ENCODE results near the gene LTO1.

Gene LTO1

DNA sequence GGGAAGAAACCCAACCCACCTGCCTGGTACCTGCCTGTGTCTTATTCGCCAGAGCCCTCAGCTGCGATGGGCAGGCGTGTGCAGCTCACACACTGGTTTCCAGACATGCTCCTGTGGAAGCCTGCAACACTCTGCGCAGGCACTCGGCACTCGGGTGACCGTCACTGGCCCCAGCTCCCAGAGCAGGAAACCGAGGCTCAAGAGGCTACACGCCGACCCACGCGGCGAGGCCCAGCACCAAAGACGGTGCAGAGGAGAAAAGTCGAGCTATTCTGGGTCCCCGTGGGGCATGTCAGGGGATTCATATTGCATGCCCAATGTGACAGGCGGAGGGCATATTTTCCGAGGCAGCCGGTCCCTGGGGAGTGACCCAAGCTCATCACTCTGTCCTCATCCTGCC is 40.3 kb upstream of the LTO1 start:
- TF ChIP-seq, protein P1, sequence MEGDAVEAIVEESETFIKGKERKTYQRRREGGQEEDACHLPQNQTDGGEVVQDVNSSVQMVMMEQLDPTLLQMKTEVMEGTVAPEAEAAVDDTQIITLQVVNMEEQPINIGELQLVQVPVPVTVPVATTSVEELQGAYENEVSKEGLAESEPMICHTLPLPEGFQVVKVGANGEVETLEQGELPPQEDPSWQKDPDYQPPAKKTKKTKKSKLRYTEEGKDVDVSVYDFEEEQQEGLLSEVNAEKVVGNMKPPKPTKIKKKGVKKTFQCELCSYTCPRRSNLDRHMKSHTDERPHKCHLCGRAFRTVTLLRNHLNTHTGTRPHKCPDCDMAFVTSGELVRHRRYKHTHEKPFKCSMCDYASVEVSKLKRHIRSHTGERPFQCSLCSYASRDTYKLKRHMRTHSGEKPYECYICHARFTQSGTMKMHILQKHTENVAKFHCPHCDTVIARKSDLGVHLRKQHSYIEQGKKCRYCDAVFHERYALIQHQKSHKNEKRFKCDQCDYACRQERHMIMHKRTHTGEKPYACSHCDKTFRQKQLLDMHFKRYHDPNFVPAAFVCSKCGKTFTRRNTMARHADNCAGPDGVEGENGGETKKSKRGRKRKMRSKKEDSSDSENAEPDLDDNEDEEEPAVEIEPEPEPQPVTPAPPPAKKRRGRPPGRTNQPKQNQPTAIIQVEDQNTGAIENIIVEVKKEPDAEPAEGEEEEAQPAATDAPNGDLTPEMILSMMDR (conservative IDR thresholded peaks at IDR 0.05), result no peak
- H3K27ac ChIP-seq, result no peak overlapping the region

- H3K27ac ChIP-seq, result no peak overlapping the region
- TF ChIP-seq, protein P1 (conservative IDR thresholded peaks at IDR 0.05), result no peak
Measured at GRCh38 chr11:69711822-69712801, 37.0 kb upstream of the LTO1 start.

DNA sequence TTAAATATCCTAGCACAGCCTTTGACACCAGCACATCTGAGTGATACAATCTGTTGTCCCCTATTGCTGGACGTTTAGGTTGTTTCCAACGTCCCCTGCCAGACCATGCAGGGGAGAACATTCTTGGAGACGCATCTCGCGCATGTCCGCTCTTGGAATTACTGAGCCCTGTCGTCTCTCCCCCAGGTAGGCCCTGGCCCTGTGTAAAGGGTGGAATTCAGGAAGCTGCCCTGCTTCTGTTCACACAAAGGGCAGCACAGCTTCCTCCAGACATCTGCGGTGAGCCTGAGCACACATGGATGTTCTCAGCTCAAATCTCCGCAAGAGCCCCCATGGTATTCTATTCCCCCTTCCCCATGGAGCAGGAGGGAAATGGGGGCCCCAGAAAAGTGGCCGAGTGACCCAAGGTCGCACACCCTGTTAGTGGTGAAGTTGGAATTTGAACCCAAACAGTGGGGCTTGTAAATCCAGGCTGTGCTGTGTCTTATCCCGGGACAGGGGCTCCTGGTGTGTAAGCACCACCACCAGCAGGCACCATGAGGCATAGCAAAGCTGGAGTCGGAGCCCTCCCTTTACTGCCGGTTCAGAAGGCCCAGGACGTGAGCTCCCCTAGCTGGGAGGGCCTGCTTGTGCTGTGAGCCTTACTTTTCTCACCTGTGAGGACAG is 33.7 kb upstream of the LTO1 start:
- no peak overlapping the region for H3K27ac ChIP-seq
- TF ChIP-seq, protein P1 (conservative IDR thresholded peaks at IDR 0.05), result no peak

GRCh38 chr11:69707176-69707575 is 32.0 kb upstream of the LTO1 start:
- H3K27ac ChIP-seq, result no peak overlapping the region
- TF ChIP-seq, protein P1 (conservative IDR thresholded peaks at IDR 0.05), result no peak

- TF ChIP-seq, protein P1 (conservative IDR thresholded peaks at IDR 0.05), result no peak
- H3K27ac ChIP-seq, result no peak overlapping the region
Measured at GRCh38 chr11:69705901-69706787, 31.0 kb upstream of the LTO1 start.

GRCh38 chr11:69705351-69705811 is 30.2 kb upstream of the LTO1 start:
- TF ChIP-seq, protein P1 (conservative IDR thresholded peaks at IDR 0.05), result no peak
- H3K27ac ChIP-seq, result no peak overlapping the region
